Left colon (tissue), 2 donors: ENCODE measurements around the gene RPA3. TPM values are rescaled to one million over a fixed set of nuclear protein-coding genes. Genes with fewer than 3 reads are reported as not detected.
A peak's percentile ranks its signal among the peaks of the same experiment; 100 is the strongest.

ENCODE experiments used
- ATAC-seq: fragments of 200-7000 bp; cut with Tn5 transposase; one replicate; pipeline ENCODE4 v1.9.1; 2020; ENCODE audit warnings: mild to moderate bottlenecking, moderate library complexity
- DNase-seq, 2 donors: peaks; one replicate each; pipeline ENCODE4 v3.0.0-alpha.2; 2020
- intact Hi-C, 2 donors: fragments of 100-400 bp; cut with DNase I in 1 of 2; cut with micrococcal nuclease in 1 of 2; formaldehyde crosslinking; loops; one replicate each; pipeline versions ENCODE4 v1.11.2 to v1.14.0; 2022; cut with DNase I, micrococcal nuclease
- total RNA-seq, 2 donors: library from RNA; stranded (reverse); fragmentation: NEBNext Ultra II Directional; extraction: Animal tissue kit (Norgen Biotek cat#: 25700); gene quantifications; one replicate each; pipeline ENCODE4 v1.2.1, GENCODE V29; 2021
- donor health status: DM: no; HTN: no; CAD: no.
- donor health status: DM: yes; HTN: yes; CAD: no.

RPA3 gene
- total RNA-seq, 2 donors from 2014 or later, result 25.5 to 26.4 TPM

GRCh38 chr7:7738177-7738576 lies 19.8 kb upstream of the RPA3 start:
- DNase-seq (no peak), ATAC-seq (peak; percentile 36)
- intact Hi-C loops, result no loop called here

DNA sequence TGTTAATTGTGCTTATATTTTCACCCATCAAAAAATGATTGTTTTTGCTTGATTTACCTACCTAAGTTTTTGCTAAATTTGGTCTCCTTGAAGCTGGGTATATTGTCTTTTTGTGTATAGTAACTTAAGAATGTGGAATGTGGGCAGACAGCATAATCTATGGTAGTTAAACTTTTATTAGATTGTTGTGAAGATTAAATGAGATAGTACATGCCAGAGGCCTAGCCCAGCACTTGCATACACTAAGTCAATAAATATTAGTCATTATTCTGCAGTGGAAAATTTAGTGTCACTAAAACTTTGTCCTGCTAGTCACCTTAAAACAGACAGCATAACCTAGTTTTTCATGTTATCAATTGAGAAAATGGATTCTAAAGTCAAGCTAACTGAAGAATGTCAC lies 19.3 kb upstream of the RPA3 start:
- ATAC-seq (no peak), DNase-seq (no peak)
- intact Hi-C loops, result no loop called here

DNA sequence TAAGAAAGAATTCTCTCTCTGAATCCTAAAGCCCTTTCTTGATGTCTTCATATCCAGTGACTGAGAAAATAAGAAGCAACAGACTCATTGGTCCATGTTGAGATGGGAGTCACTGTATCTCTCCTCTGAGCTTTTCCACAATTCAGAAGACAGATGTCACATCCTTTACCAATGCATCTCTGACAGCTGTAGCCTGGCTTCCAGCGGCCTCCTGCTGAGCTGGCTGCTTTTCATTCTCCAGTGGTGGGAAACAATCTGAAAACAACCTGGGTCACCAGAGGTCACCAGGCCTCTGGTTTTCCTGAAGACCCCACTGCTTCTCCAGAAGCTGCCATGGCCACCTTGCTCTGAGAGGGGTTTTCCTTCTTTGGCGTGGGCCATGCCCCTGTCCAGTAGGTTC lies 18.3 kb upstream of the RPA3 start:
- no peak for ATAC-seq
- intact Hi-C loops, result no loop called here
- no peak for DNase-seq

GRCh38 chr7:7732621-7733281 lies 14.3 kb upstream of the RPA3 start:
- intact Hi-C loops, result no loop called here
- ATAC-seq, result peak; percentile 77
- no peak for DNase-seq

- peak; percentile 75 for ATAC-seq
- intact Hi-C loops, result no loop called here
- DNase-seq, result no peak
These were observed 13.3 kb upstream of the RPA3 start for GRCh38 chr7:7731732-7732131.

DNA sequence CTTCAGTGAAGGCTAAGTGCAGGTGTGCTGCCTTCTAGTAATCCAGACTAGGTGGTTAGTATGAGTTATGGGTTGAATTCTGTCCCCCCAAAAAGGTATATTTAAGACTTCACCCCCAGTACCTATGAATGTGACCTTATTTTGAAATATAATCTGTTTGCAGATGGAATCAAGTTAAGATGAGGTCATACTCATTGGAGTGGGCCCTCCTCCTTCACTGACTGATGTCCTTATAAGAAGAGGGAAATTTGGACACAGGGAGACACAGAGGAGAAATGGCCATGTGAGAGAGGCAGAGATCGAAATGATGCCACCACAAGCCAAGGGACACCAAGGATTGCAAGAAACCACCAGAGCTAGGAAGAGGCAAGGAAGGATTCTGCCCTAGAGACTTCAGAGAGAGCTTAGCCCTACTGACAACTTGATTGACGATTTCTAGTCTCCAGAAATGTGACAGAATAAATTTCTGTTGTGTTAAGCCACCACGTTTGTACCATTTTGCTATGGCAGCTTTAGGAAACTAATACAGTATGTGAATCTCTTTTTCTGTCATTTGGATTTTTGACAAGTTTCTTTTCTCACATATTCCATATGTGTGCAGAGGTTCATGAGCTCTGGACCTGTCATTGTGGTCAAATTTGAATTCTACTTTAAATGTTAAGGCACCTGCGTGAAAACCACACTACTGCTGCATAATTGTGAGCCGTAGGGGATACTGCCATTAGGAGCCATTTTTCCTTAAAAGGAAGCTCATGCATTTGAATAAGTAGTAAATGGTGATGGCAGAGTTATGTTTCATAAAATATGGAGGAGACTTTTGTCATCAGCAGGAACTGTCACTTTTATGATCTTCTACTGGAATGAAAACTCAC lies 2.6 kb upstream of the RPA3 start:
- intact Hi-C loops, result no loop called here
- ATAC-seq (no peak), DNase-seq (no peak)

- intact Hi-C loops, result no loop called here
These were observed 1.8 kb upstream of the RPA3 start for GRCh38 chr7:7720193-7720592.

GRCh38 chr7:7719236-7719635 lies 829 bp upstream of the RPA3 start:
- ATAC-seq (peak; percentile 66), DNase-seq (no peak)
- intact Hi-C loops, result no loop called here

More at GRCh38 chr7:7720193-7720592, 1.8 kb upstream of the RPA3 start:
- ATAC-seq (peak; percentile 50), DNase-seq (no peak)

- intact Hi-C loops, result no loop called here
- ATAC-seq (no peak), DNase-seq (no peak)
These were observed 4.7 kb downstream of the RPA3 start for GRCh38 chr7:7713730-7714129.

GRCh38 chr7:7710469-7710868 lies 7.9 kb downstream of the RPA3 start:
- intact Hi-C loops, result no loop called here

GRCh38 chr7:7709291-7709690 lies 9.1 kb downstream of the RPA3 start:
- ATAC-seq, result no peak
- no peak for DNase-seq
- intact Hi-C loops, result no loop called here

More at GRCh38 chr7:7710469-7710868, 7.9 kb downstream of the RPA3 start:
- DNase-seq (no peak), ATAC-seq (no peak)

- ATAC-seq (no peak), DNase-seq (no peak)
- intact Hi-C loops, result no loop called here
These were observed 10.6 kb downstream of the RPA3 start for GRCh38 chr7:7707806-7708205.

DNA sequence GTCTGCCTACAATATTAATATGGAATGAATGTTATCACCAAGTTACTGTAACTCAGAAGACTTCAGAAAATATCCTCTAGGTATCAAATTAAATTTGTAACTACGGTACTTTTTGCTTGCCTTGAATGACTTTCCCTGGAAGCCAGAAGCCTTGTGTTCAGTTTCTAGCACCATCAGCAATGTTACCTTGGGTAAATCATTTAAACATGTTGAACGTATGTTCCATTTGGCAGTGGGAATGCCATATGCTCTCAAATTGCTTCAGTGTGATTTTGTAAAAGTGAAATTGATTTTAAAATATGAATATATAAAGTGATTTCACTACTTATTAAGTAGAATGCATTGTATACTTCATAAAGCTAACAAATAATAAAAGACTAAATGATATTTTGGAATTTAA lies 11.2 kb downstream of the RPA3 start:
- no peak for ATAC-seq
- intact Hi-C loops, result no loop called here

GRCh38 chr7:7706556-7707172 lies 11.7 kb downstream of the RPA3 start:
- no peak for DNase-seq
- no peak for ATAC-seq
- intact Hi-C loops, result no loop called here

More for the DNA sequence above, 11.2 kb downstream of the RPA3 start:
- DNase-seq, result no peak

DNA sequence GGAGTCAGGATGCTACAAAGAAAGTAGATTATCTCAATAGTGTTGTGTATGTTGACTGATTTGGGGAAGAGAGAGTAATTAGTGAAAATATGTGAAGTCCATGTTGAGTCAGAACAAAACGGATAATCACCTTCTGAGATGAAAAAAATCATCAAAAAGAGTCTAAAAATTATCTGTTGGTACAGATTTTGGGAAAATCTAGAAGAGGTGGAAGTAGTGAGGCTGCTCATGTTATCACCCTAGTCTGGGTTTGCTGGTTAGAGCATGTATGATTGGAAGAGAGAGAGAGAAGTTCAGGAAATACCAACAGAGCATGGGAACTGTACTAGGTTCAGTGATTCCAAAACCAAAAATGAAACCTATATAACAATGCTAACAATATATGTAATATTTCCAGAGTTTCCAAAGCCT lies 12.3 kb downstream of the RPA3 start:
- DNase-seq, result no peak
- intact Hi-C loops, result no loop called here
- ATAC-seq, result no peak

DNA sequence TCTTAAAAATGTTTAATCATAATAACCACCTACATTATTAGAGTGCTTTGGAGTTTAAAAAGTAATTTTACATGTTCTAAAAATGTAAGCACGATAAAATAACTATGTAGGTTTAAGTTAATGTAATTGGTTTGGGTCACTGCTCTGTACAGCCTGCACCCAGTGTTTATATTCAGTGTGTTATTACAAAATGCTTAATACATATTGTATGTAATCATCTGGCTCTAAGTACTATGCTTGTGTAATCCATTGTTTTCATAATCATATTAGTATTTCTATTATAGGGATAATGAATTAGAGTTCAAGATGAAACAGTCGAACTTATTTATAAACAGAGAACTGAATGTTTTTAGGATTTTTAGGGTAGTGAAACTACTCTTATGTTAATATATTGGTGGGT lies 13.1 kb downstream of the RPA3 start:
- DNase-seq (no peak), ATAC-seq (no peak)
- intact Hi-C loops, result no loop called here

GRCh38 chr7:7704867-7705266 lies 13.5 kb downstream of the RPA3 start:
- no peak for ATAC-seq
- intact Hi-C loops, result no loop called here

DNA sequence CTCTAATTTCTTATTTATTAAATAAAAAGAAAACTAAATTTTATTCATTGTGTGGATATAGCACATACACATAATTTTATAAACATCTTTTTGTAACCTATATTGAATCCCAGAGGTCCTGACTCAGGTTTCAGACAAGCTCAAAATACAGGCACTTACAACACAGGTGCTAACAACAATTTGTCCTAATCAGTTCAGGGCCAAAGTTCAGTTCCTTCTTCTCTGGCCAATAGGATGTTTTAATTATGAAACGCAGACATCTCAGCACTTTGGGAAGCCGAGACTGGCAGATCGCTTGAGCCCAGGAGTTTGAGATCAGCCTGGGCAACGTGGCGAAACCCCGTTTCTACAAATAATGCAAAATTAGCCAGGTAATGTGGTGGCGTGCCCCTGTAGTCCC lies 15.0 kb downstream of the RPA3 start:
- DNase-seq (no peak), ATAC-seq (peak; percentile 80)
- intact Hi-C loops, result loop anchor here in 1 of 2 donors (2.0 kb wide), 1 partner anchor 55 kb away; no protein-coding TSS in a partner anchor

More at GRCh38 chr7:7704867-7705266, 13.5 kb downstream of the RPA3 start:
- no peak for DNase-seq

GRCh38 chr7:7702826-7703225 lies 15.6 kb downstream of the RPA3 start:
- DNase-seq (no peak), ATAC-seq (peak; percentile 44)
- intact Hi-C loops, result loop anchor here in 1 of 2 donors (2.0 kb wide), 1 partner anchor 56 kb away; no protein-coding TSS in a partner anchor

DNA sequence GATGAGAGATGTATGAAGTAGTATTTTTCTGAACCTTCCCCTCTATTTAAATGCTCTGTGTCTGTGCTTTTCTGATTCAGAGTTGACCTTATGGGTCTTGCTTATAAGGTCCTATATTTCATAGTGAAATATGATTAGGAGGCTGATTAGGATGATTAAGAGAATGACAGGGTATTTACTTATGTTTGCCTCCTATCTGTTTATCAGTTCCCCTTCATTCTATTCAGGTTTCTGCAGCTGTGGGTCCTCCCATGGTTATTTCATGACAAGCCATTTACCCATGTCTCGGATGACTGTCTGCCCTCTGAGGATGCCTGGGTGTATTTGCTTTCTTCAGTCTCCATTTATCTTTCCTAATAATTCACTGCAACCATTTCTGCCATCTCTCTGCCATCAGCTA lies 16.9 kb downstream of the RPA3 start:
- intact Hi-C loops, result no loop called here
- no peak for DNase-seq
- ATAC-seq, result no peak
